NCI-H1417 treated with DMSO at 0.1 percent for 48 hours (cell line): Measurements from ENCODE around the gene SLC6A2.
"Not testable (repeated sequence)": the region's sequence is repeated elsewhere in the genome, so short reads cannot be mapped to it uniquely, and the experiment has no call there.

Experiments
- DNase-seq: peaks from one replicate; lab custom pipeline; 2025; lab: John Stamatoyannopoulos, UW

SLC6A2 gene

GRCh38 chr16:55711959-55712876, 56.4 kb downstream of the SLC6A2 start:
- no peak for DNase-seq

- DNase-seq: no peak
Observed at GRCh38 chr16:55713103-55713502, 57.3 kb downstream of the SLC6A2 start.

GRCh38 chr16:55717326-55717725, 61.5 kb downstream of the SLC6A2 start:
- no peak for DNase-seq

GRCh38 chr16:55725055-55725777, 69.4 kb downstream of the SLC6A2 start:
- no peak for DNase-seq

- no peak for DNase-seq
Observed at GRCh38 chr16:55728797-55729196, 73.0 kb downstream of the SLC6A2 start.

GRCh38 chr16:55730115-55730514, 74.3 kb downstream of the SLC6A2 start:
- DNase-seq: no peak

GRCh38 chr16:55732496-55732895, 76.7 kb downstream of the SLC6A2 start:
- DNase-seq: no peak

GRCh38 chr16:55734665-55735064, 78.9 kb downstream of the SLC6A2 start:
- no peak for DNase-seq

- no peak for DNase-seq
Observed at GRCh38 chr16:55735120-55735781, 79.5 kb downstream of the SLC6A2 start.

GRCh38 chr16:55736671-55737070, 80.9 kb downstream of the SLC6A2 start:
- DNase-seq: no peak

- DNase-seq: no peak
Observed at GRCh38 chr16:55737318-55737717, 81.5 kb downstream of the SLC6A2 start.

GRCh38 chr16:55737966-55738365, 82.2 kb downstream of the SLC6A2 start:
- no peak for DNase-seq

GRCh38 chr16:55746081-55746480, 90.3 kb downstream of the SLC6A2 start:
- no peak for DNase-seq

- no peak for DNase-seq
Observed at GRCh38 chr16:55747785-55748184, 92.0 kb downstream of the SLC6A2 start.

GRCh38 chr16:55752465-55753144, 96.8 kb downstream of the SLC6A2 start:
- not testable (repeated sequence) for DNase-seq

- DNase-seq: not testable (repeated sequence)
Observed at GRCh38 chr16:55753145-55753631, 97.4 kb downstream of the SLC6A2 start.
